Measurements from ENCODE around the gene ACSM4.

ACSM4 gene

GRCh38 chr12:7344833-7345606 is 41.1 kb downstream of the ACSM4 start:
- no peak for DNase-seq

- no peak for DNase-seq
These were observed 42.8 kb downstream of the ACSM4 start for GRCh38 chr12:7346551-7347225.

- DNase-seq = no peak
These were observed 45.5 kb downstream of the ACSM4 start for GRCh38 chr12:7349418-7349817.

- DNase-seq = no peak
These were observed 47.3 kb downstream of the ACSM4 start for GRCh38 chr12:7351177-7351576.

GRCh38 chr12:7352661-7353060 is 48.8 kb downstream of the ACSM4 start:
- no peak for DNase-seq

GRCh38 chr12:7354529-7354928 is 50.7 kb downstream of the ACSM4 start:
- DNase-seq = no peak

- no peak for DNase-seq
These were observed 57.4 kb downstream of the ACSM4 start for GRCh38 chr12:7361265-7361664.

- DNase-seq = no peak
These were observed 58.9 kb downstream of the ACSM4 start for GRCh38 chr12:7362734-7363133.

GRCh38 chr12:7369274-7369729 is 65.4 kb downstream of the ACSM4 start:
- DNase-seq = no peak

- no peak for DNase-seq
These were observed 69.4 kb downstream of the ACSM4 start for GRCh38 chr12:7373226-7373625.

GRCh38 chr12:7374423-7375144 is 70.7 kb downstream of the ACSM4 start:
- no peak for DNase-seq

GRCh38 chr12:7375145-7375543 is 71.3 kb downstream of the ACSM4 start:
- DNase-seq = no peak

GRCh38 chr12:7376196-7376595 is 72.3 kb downstream of the ACSM4 start:
- DNase-seq = no peak

Data from activated CD4-positive, CD25-positive, alpha-beta regulatory T cell treated with anti-CD3 and anti-CD28 coated beads, Interleukin-2, amount 50 U/mL, for 72 hours (primary cell).